ENCODE data around the gene GRID1.

Gene GRID1

GRCh38 chr10:86353506-86354485 lies 12.8 kb downstream of the GRID1 start:
- no peak for DNase-seq

GRCh38 chr10:86350897-86351296 lies 15.7 kb downstream of the GRID1 start:
- no peak for DNase-seq

- no peak for DNase-seq
Measured at GRCh38 chr10:86349940-86350630, 16.5 kb downstream of the GRID1 start.

GRCh38 chr10:86349474-86349873 lies 17.1 kb downstream of the GRID1 start:
- DNase-seq = no peak

GRCh38 chr10:86348321-86349210 lies 18.0 kb downstream of the GRID1 start:
- no peak for DNase-seq

- DNase-seq = no peak
Measured at GRCh38 chr10:86347856-86348255, 18.7 kb downstream of the GRID1 start.

- no peak for DNase-seq
Measured at GRCh38 chr10:86346799-86347665, 19.6 kb downstream of the GRID1 start.

GRCh38 chr10:86345859-86346798 lies 20.5 kb downstream of the GRID1 start:
- DNase-seq = no peak

- DNase-seq = no peak
Measured at GRCh38 chr10:86345296-86345858, 21.2 kb downstream of the GRID1 start.

- DNase-seq = no peak
Measured at GRCh38 chr10:86344714-86345161, 21.9 kb downstream of the GRID1 start.

GRCh38 chr10:86344281-86344680 lies 22.3 kb downstream of the GRID1 start:
- DNase-seq = no peak

- no peak for DNase-seq
Measured at GRCh38 chr10:86343761-86344160, 22.8 kb downstream of the GRID1 start.

- DNase-seq = no peak
Measured at GRCh38 chr10:86342111-86342863, 24.3 kb downstream of the GRID1 start.

- no peak for DNase-seq
Measured at GRCh38 chr10:86341361-86341811, 25.2 kb downstream of the GRID1 start.

GRCh38 chr10:86340991-86341260 lies 25.7 kb downstream of the GRID1 start:
- DNase-seq = no peak

GRCh38 chr10:86340176-86340990 lies 26.2 kb downstream of the GRID1 start:
- no peak for DNase-seq

GRCh38 chr10:86339226-86339865 lies 27.2 kb downstream of the GRID1 start:
- no peak for DNase-seq

- DNase-seq = no peak
Measured at GRCh38 chr10:86337121-86337601, 29.4 kb downstream of the GRID1 start.

Measured in T-helper 2 cell (primary cell).